HepG2 (cell line): ENCODE results near the gene ARHGAP26. TPM values are rescaled to one million over a fixed set of nuclear protein-coding genes. Genes with fewer than 3 reads are reported as not detected.

Experiments
- ARNT2 ChIP-seq: sonication (generic); formaldehyde crosslinking; IDR thresholded peaks from 2 replicates; pipeline ENCODE4 v1.8.0; 2022; ENCODE audit warnings: mild to moderate bottlenecking, low read depth, missing genetic modification reagents, moderate library complexity
- CBX2 ChIP-seq, 2 experiments: fragments of 200-600 bp in 1 of 2; sonication (generic); formaldehyde crosslinking in 1 of 2; IDR thresholded peaks; 2 replicates each; pipeline versions ENCODE4 v1.7.0 to v1.8.1; 2018 to 2022; ENCODE audit warnings: low read depth in 2 of 2, low read length in 1 of 2, mild to moderate bottlenecking in 1 of 2, missing genetic modification reagents in 1 of 2
- FOXM1 ChIP-seq: sonication (generic); formaldehyde crosslinking; IDR thresholded peaks from 2 replicates; pipeline ENCODE4 v1.5.0; 2020; ENCODE audit warnings: missing genetic modification reagents
- KMT2B ChIP-seq: IDR thresholded peaks from 2 replicates; pipeline ENCODE4 v1.6.1; 2016; ENCODE audit warnings: missing genetic modification reagents, missing compliant biosample characterization
- MEIS2 ChIP-seq: sonication (generic); formaldehyde crosslinking; IDR thresholded peaks from 2 replicates; pipeline ENCODE4 v1.9.0; 2021; ENCODE audit warnings: mild to moderate bottlenecking, missing genetic modification reagents
- NFE2 ChIP-seq: sonication (generic); formaldehyde crosslinking; IDR thresholded peaks from 2 replicates; pipeline ENCODE4 v1.4.0; 2020; ENCODE audit warnings: missing genetic modification reagents
- NFRKB ChIP-seq: fragments of 450-650 bp; IDR thresholded peaks from 2 replicates; pipeline ENCODE4 v1.6.1; 2017
- NFYB ChIP-seq: sonication (generic); formaldehyde crosslinking; IDR thresholded peaks from 2 replicates; pipeline ENCODE4 v1.4.0; 2020; ENCODE audit warnings: missing genetic modification reagents
- PCBP2 ChIP-seq: fragments of 200-400 bp; formaldehyde crosslinking; optimal IDR thresholded peaks from 2 replicates; pipeline ENCODE3; 2018; ENCODE audit warnings: low read length, low read depth; ENCODE audit not compliant: poor library complexity, severe bottlenecking
- TGIF2 ChIP-seq: IDR thresholded peaks from 2 replicates; pipeline ENCODE4 v1.6.1; 2016; ENCODE audit warnings: control low read depth, missing compliant biosample characterization
- ZNF225 ChIP-seq: sonication (generic); formaldehyde crosslinking; IDR thresholded peaks from 2 replicates; pipeline ENCODE4 v1.4.0; 2020; ENCODE audit warnings: mild to moderate bottlenecking, missing genetic modification reagents
- ZNF34 ChIP-seq: sonication (generic); formaldehyde crosslinking; IDR thresholded peaks from 2 replicates; pipeline ENCODE4 v1.4.0; 2020; ENCODE audit warnings: mild to moderate bottlenecking, missing genetic modification reagents, borderline replicate concordance
- ZNF446 ChIP-seq: sonication (generic); formaldehyde crosslinking; IDR thresholded peaks from 2 replicates; pipeline ENCODE4 v1.5.0; 2020; ENCODE audit warnings: mild to moderate bottlenecking, missing genetic modification reagents
- ZNF558 ChIP-seq: sonication (generic); formaldehyde crosslinking; IDR thresholded peaks from 2 replicates; pipeline ENCODE4 v1.9.0; 2022; ENCODE audit warnings: mild to moderate bottlenecking, missing genetic modification reagents, borderline replicate concordance
- ZNF605 ChIP-seq: sonication (generic); formaldehyde crosslinking; IDR thresholded peaks from 2 replicates; pipeline ENCODE4 v1.8.0; 2022; ENCODE audit warnings: mild to moderate bottlenecking, missing genetic modification reagents
- ZNF644 ChIP-seq: IDR thresholded peaks from 2 replicates; pipeline ENCODE4 v1.6.1; 2016; ENCODE audit warnings: low read depth
- ZNF713 ChIP-seq: sonication (generic); formaldehyde crosslinking; IDR thresholded peaks from 2 replicates; pipeline ENCODE4 v1.4.0; 2020; ENCODE audit warnings: mild to moderate bottlenecking, missing genetic modification reagents
- polyA plus RNA-seq, 8 experiments: library from polyadenylated mRNA; depleted of rRNA in 3 of 8; stranded (reverse) in 7 of 8; unstranded in 1 of 8; fragments of >200 nt; fragmentation: Illumina TruSeq in 4 of 8; extraction: Trizol in 4 of 8; gene quantifications; 2 replicates each; pipeline versions ENCODE4 v1.2.1 to v1.2.3, GENCODE V29; 2011 to 2016; ENCODE audit warnings: low read depth in 4 of 8, missing spikeins in 1 of 8, mixed read lengths in 1 of 8; ENCODE audit not compliant: insufficient read depth in 1 of 8
- total RNA-seq, 5 experiments: library from RNA; depleted of rRNA; stranded (reverse); fragments of >200 nt; fragmentation: Illumina TruSeq; extraction: Trizol; gene quantifications; 2 replicates each; pipeline ENCODE4 v1.2.3, GENCODE V29; 2016; ENCODE audit warnings: low read depth in 1 of 5
- TF ChIP-seq, protein P1 (sequence below): sonication (generic); formaldehyde crosslinking; IDR thresholded peaks from 2 replicates; pipeline ENCODE4 v1.4.0; 2020; ENCODE audit warnings: mild to moderate bottlenecking, missing genetic modification reagents
- TF ChIP-seq, protein P2 (sequence below): sonication (generic); formaldehyde crosslinking; IDR thresholded peaks from 2 replicates; pipeline ENCODE4 v1.8.0; 2022; ENCODE audit warnings: missing genetic modification reagents, mild to moderate bottlenecking, borderline replicate concordance
- TF ChIP-seq, protein P3 (sequence below): IDR thresholded peaks from 2 replicates; pipeline ENCODE4 v1.6.1; 2016; ENCODE audit warnings: mild to moderate bottlenecking

ARHGAP26 gene
- total and polyA plus RNA-seq, 2 of the 13 experiments (the other 11 are each of a cell fraction or from before 2014, with no cell fraction given) = 9.6 to 18.2 TPM

DNA sequence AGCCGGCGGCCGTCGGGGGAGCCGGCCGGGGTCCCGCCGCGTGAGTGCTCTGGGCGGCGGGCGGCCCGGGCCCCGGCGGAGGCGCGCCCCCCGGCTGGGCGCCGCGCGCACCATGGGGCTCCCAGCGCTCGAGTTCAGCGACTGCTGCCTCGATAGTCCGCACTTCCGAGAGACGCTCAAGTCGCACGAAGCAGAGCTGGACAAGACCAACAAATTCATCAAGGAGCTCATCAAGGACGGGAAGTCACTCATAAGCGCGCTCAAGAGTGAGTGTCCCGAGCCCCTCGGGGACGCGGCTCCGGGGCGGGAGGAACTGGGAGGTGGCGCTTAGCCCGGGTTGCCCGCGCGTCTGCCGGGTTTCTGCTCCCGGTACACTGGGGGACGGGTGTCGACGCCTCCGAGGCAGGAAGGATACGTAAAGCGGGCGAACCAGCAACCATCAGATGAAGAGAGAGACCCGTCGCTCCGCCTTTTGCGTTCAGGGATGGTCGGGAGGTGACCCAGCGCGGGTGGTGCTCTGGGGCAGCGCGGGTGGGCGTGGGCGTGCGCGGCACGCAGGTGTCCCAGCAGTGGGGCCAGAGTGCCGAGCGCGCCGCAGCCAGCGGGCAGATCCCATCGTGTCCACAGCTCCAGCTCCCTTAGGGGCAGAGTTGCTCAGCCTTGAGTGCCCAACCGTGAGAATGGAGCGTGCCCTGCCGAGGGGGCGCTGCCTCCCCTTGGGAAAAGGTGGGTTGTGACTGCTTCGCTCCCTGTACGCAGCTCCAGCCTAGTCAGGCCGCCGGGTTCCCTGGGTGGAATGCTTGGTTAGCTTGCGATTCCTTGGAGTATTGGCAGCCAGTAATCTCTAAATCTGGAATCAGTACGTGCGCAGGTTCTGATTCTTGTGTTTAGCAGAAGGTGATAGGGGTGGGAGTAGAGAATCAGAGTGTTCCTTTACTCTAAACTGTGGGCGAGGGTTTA is 753 bp downstream of the ARHGAP26 start (continued):
- TF ChIP-seq, protein P1, sequence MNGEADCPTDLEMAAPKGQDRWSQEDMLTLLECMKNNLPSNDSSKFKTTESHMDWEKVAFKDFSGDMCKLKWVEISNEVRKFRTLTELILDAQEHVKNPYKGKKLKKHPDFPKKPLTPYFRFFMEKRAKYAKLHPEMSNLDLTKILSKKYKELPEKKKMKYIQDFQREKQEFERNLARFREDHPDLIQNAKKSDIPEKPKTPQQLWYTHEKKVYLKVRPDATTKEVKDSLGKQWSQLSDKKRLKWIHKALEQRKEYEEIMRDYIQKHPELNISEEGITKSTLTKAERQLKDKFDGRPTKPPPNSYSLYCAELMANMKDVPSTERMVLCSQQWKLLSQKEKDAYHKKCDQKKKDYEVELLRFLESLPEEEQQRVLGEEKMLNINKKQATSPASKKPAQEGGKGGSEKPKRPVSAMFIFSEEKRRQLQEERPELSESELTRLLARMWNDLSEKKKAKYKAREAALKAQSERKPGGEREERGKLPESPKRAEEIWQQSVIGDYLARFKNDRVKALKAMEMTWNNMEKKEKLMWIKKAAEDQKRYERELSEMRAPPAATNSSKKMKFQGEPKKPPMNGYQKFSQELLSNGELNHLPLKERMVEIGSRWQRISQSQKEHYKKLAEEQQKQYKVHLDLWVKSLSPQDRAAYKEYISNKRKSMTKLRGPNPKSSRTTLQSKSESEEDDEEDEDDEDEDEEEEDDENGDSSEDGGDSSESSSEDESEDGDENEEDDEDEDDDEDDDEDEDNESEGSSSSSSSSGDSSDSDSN = peak; percentile 92
- TF ChIP-seq MEIS2 = 0 out of 2 replicates have a peak, but pooled peaks have one; percentile 18
- TF ChIP-seq NFRKB = no peak
- TF ChIP-seq KMT2B (CRISPR knock-in tag) = peak; percentile 83
- 0 out of 2 replicates have a peak, but pooled peaks have one; percentile 37 for TF ChIP-seq ZNF644
- 0 out of 2 replicates have a peak, but pooled peaks have one; percentile 5 for TF ChIP-seq ZNF34 (CRISPR knock-in tag)
- peak; percentile 61; the same call in 1 of the 2 replicates for TF ChIP-seq ZNF605 (CRISPR knock-in tag)
- no peak for TF ChIP-seq TGIF2 (CRISPR knock-in tag)
- TF ChIP-seq ZNF446 (CRISPR knock-in tag) = no peak
- no peak; the same call in 1 of the 2 replicates for TF ChIP-seq NFYB (CRISPR knock-in tag)
- TF ChIP-seq FOXM1 (CRISPR knock-in tag) = no peak
- TF ChIP-seq, protein P2, sequence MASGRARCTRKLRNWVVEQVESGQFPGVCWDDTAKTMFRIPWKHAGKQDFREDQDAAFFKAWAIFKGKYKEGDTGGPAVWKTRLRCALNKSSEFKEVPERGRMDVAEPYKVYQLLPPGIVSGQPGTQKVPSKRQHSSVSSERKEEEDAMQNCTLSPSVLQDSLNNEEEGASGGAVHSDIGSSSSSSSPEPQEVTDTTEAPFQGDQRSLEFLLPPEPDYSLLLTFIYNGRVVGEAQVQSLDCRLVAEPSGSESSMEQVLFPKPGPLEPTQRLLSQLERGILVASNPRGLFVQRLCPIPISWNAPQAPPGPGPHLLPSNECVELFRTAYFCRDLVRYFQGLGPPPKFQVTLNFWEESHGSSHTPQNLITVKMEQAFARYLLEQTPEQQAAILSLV (CRISPR knock-in tag) = peak; percentile 75; the same call in 1 of the 2 replicates
- TF ChIP-seq ZNF225 (CRISPR knock-in tag) = peak; percentile 59; the same call in 1 of the 2 replicates
- no peak for TF ChIP-seq NFE2 (CRISPR knock-in tag)
- no peak for TF ChIP-seq ZNF713 (CRISPR knock-in tag)
- TF ChIP-seq ARNT2 (CRISPR knock-in tag) = peak; percentile 40; the same call in 1 of the 2 replicates
- no peak for TF ChIP-seq CBX2 (IDR thresholded peaks at IDR 0.05; ENCODE audit: low read depth, low read length)
- TF ChIP-seq CBX2 (CRISPR knock-in tag; IDR thresholded peaks at IDR 0.05; ENCODE audit: low read depth) = peak; percentile 40; the same call in 1 of the 2 replicates
- TF ChIP-seq, protein P3, sequence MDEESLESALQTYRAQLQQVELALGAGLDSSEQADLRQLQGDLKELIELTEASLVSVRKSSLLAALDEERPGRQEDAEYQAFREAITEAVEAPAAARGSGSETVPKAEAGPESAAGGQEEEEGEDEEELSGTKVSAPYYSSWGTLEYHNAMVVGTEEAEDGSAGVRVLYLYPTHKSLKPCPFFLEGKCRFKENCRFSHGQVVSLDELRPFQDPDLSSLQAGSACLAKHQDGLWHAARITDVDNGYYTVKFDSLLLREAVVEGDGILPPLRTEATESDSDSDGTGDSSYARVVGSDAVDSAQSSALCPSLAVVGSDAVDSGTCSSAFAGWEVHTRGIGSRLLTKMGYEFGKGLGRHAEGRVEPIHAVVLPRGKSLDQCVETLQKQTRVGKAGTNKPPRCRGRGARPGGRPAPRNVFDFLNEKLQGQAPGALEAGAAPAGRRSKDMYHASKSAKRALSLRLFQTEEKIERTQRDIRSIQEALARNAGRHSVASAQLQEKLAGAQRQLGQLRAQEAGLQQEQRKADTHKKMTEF = peak; percentile 69
- no peak for TF ChIP-seq ZNF558 (CRISPR knock-in tag)
- TF ChIP-seq PCBP2 = no peak
